ENCODE results near the gene TRIO. TPM values are rescaled to one million over a fixed set of nuclear protein-coding genes. Genes with fewer than 3 reads are reported as not detected.
"Not testable (repeated sequence)": the region's sequence is repeated elsewhere in the genome, so short reads cannot be mapped to it uniquely, and the experiment has no call there.

Gene TRIO
- total RNA-seq, 1 experiment from 2014 or later, result 211 TPM

- Histone ChIP-seq H3K9ac (ENCODE audit: low read length) (no peak overlapping the region), H3K4me3 (ENCODE audit: low read length) (no peak overlapping the region), H3K27me3 (ENCODE audit: low read length) (no peaks in the 10 kb centered on the region), H3F3A (ENCODE audit: low read length, unreplicated experiment) (peaks cover 3% of the 10 kb centered on the region), H3K4me2 (ENCODE audit: low read length) (no peak overlapping the region), H3K4me1 (ENCODE audit: insufficient read depth, low read length) (peaks cover 56% of the 10 kb centered on the region), H3K27ac (ENCODE audit: low read length) (no peak overlapping the region), H3K79me2 (ENCODE audit: low read length) (peaks cover 100% of the 10 kb centered on the region), H3K36me3 (ENCODE audit: low read depth, low read length) (0 out of 2 replicates have a peak, but pooled peaks cover 6% of the 10 kb centered on the region), H4K20me1 (ENCODE audit: low read length) (peaks cover 16% of the 10 kb centered on the region), H3K9me3 (ENCODE audit: low read length) (no peaks in the 10 kb centered on the region), H2AFZ (ENCODE audit: low read length) (no peak overlapping the region), H3K9me2 (replicated peaks; ENCODE audit: low read length) (no peaks in the 10 kb centered on the region)
- DNase-seq (no peak), ATAC-seq (no peak)
- POLR2A ChIA-PET (ENCODE audit: unreplicated experiment), result no interaction called here
- CTCF ChIA-PET, result no interaction called here
- intact Hi-C loops (cut with micrococcal nuclease), result no loop called here
- BruUV-seq (replicated peaks), result no TSS peak
- TF ChIP-seq EZH2 (IDR thresholded peaks at IDR 0.05; ENCODE audit: low read length, unreplicated experiment) (no peak), EZH2phosphoT487 (IDR thresholded peaks at IDR 0.05; ENCODE audit: borderline replicate concordance, low read length) (no peak), CTCF (conservative IDR thresholded peaks at IDR 0.05; ENCODE audit: low read depth, low read length) (no peak)
These were observed 63.0 kb downstream of the TRIO start for GRCh38 chr5:14206028-14206725.

GRCh38 chr5:14207428-14207827 is 64.3 kb downstream of the TRIO start:
- H3K36me3 ChIP-seq (ENCODE audit: low read depth, low read length); H3F3A ChIP-seq (ENCODE audit: low read length, unreplicated experiment); H3K9ac ChIP-seq (ENCODE audit: low read length); H3K4me3 ChIP-seq (ENCODE audit: low read length); H3K9me2 ChIP-seq (replicated peaks; ENCODE audit: low read length); H3K27ac ChIP-seq (ENCODE audit: low read length); DNase-seq; intact Hi-C loops (cut with micrococcal nuclease); H2AFZ ChIP-seq (ENCODE audit: low read length); H3K27me3 ChIP-seq (ENCODE audit: low read length); H3K9me3 ChIP-seq (ENCODE audit: low read length); BruUV-seq (replicated peaks); POLR2A ChIA-PET (ENCODE audit: unreplicated experiment); H3K4me2 ChIP-seq (ENCODE audit: low read length); CTCF ChIA-PET: not testable (repeated sequence)
- H4K20me1 ChIP-seq (ENCODE audit: low read length), result peaks cover 19% of the 10 kb centered on the region
- H3K4me1 ChIP-seq (ENCODE audit: insufficient read depth, low read length), result peaks cover 54% of the 10 kb centered on the region
- ATAC-seq, result peak; percentile 8; the same call in 1 of the 2 replicates
- H3K79me2 ChIP-seq (ENCODE audit: low read length), result peaks cover 100% of the 10 kb centered on the region

GRCh38 chr5:14208071-14209021 is 65.2 kb downstream of the TRIO start:
- Histone ChIP-seq H2AFZ (ENCODE audit: low read length) (no peak overlapping the region), H3K36me3 (ENCODE audit: low read depth, low read length) (0 out of 2 replicates have a peak, but pooled peaks cover 6% of the 10 kb centered on the region), H3K4me1 (ENCODE audit: insufficient read depth, low read length) (peaks cover 58% of the 10 kb centered on the region), H3K9ac (ENCODE audit: low read length) (no peak overlapping the region), H3K4me2 (ENCODE audit: low read length) (peak overlapping the region; percentile 3; the same call in 1 of the 2 replicates), H3K4me3 (ENCODE audit: low read length) (no peak overlapping the region; the same call in 1 of the 2 replicates), H3F3A (ENCODE audit: low read length, unreplicated experiment) (peaks cover 3% of the 10 kb centered on the region), H3K27me3 (ENCODE audit: low read length) (no peaks in the 10 kb centered on the region), H3K79me2 (ENCODE audit: low read length) (peaks cover 100% of the 10 kb centered on the region), H4K20me1 (ENCODE audit: low read length) (peaks cover 25% of the 10 kb centered on the region), H3K9me3 (ENCODE audit: low read length) (no peaks in the 10 kb centered on the region), H3K9me2 (replicated peaks; ENCODE audit: low read length) (no peaks in the 10 kb centered on the region), H3K27ac (ENCODE audit: low read length) (peak overlapping the region; percentile 17)
- ChIA-PET CTCF (no interaction called here), POLR2A (ENCODE audit: unreplicated experiment) (no interaction called here)
- no peak for TF ChIP-seq EZH2phosphoT487 (IDR thresholded peaks at IDR 0.05; ENCODE audit: borderline replicate concordance, low read length)
- 0 out of 2 replicates have a peak, but pooled peaks have one; percentile 14 for TF ChIP-seq CTCF (conservative IDR thresholded peaks at IDR 0.05; ENCODE audit: low read depth, low read length)
- DNase-seq (peak; percentile 66), ATAC-seq (peak; percentile 33)
- no TSS peak for BruUV-seq (replicated peaks)
- intact Hi-C loops (cut with micrococcal nuclease), result no loop called here
